ENCODE data around the gene RXRG. TPM values are rescaled to one million over a fixed set of nuclear protein-coding genes. Genes with fewer than 3 reads are reported as not detected.

The RXRG gene
- total and polyA plus RNA-seq, 2 donors (not counting 1 experiment from before 2014, with no cell fraction given) = under 0.01 to 0.31 TPM

- Histone ChIP-seq H3K4me2 (ENCODE audit: extremely low read depth, insufficient read depth, low read length) (peak within 1 kb of the TSS; percentile 33), H3K36me3 (ENCODE audit: control insufficient read depth, insufficient read depth, low read length) (no peaks in the 10 kb centered on the region), H3K79me2 (ENCODE audit: control insufficient read depth, insufficient read depth, low read length) (no peaks in the 10 kb centered on the region), H3K27ac (ENCODE audit: insufficient read depth, low read length) (no peak within 1 kb of the TSS), H4K20me1 (ENCODE audit: control insufficient read depth, extremely low read depth, insufficient read depth, low read length) (no peaks in the 10 kb centered on the region), H3K9ac (ENCODE audit: insufficient read depth, low read length) (no peak within 1 kb of the TSS), H3K27me3 (ENCODE audit: control insufficient read depth, insufficient read depth, low read length) (peaks cover 46% of the 10 kb centered on the region), H3K4me1 (ENCODE audit: control insufficient read depth, extremely low read depth, insufficient read depth, low read length) (no peaks in the 10 kb centered on the region), H3K9me3 (ENCODE audit: control insufficient read depth, insufficient read depth, low read depth, low read length) (no peaks in the 10 kb centered on the region), H2AFZ (ENCODE audit: low read length) (no peak within 1 kb of the TSS), H3K4me3 (replicated peaks in 1 of 4; ENCODE audit: control extremely low read depth in 1 of 4, insufficient read depth in 1 of 4, low read depth in 3 of 4, low read length in 4 of 4) (peak within 1 kb of the TSS in 1 of 4 experiments; percentile 25)
- DNase-seq (ENCODE audit: low read depth in 2 of 2) = no peak
- TF ChIP-seq EZH2 (IDR thresholded peaks at IDR 0.05; ENCODE audit: low read length, missing control alignments) (peak; percentile 48), CTCF (conservative IDR thresholded peaks at IDR 0.05 in 1 of 2, IDR thresholded peaks at IDR 0.05 in 1 of 2; ENCODE audit: low read depth in 1 of 2, low read length in 2 of 2) (no peak)
Observed at GRCh38 chr1:165355977-165356811, 88.7 kb downstream of the RXRG start, which contains the start of gene LMX1A. Gene LMX1A, minus strand, starts transcription at chr1:165356715. Its CDS starts 1,156 bp downstream, at chr1:165355559.

- H3K79me2 ChIP-seq (ENCODE audit: control insufficient read depth, insufficient read depth, low read length) = no peaks in the 10 kb centered on the region
- no peaks in the 10 kb centered on the region for H3K4me1 ChIP-seq (ENCODE audit: control insufficient read depth, extremely low read depth, insufficient read depth, low read length)
- DNase-seq (ENCODE audit: low read depth in 2 of 2) = no peak
- H2AFZ ChIP-seq (ENCODE audit: low read length) = no peak overlapping the region
- no peaks in the 10 kb centered on the region for H3K9me3 ChIP-seq (ENCODE audit: control insufficient read depth, insufficient read depth, low read depth, low read length)
- no peak overlapping the region for H3K4me3 ChIP-seq (replicated peaks in 1 of 4; ENCODE audit: control extremely low read depth in 1 of 4, insufficient read depth in 1 of 4, low read depth in 3 of 4, low read length in 4 of 4)
- H3K36me3 ChIP-seq (ENCODE audit: control insufficient read depth, insufficient read depth, low read length) = no peaks in the 10 kb centered on the region
- no peak for TF ChIP-seq CTCF (conservative IDR thresholded peaks at IDR 0.05 in 1 of 2, IDR thresholded peaks at IDR 0.05 in 1 of 2; ENCODE audit: low read depth in 1 of 2, low read length in 2 of 2)
- no peak for TF ChIP-seq EZH2 (IDR thresholded peaks at IDR 0.05; ENCODE audit: low read length, missing control alignments)
- no peak overlapping the region for H3K27ac ChIP-seq (ENCODE audit: insufficient read depth, low read length)
- peaks cover 46% of the 10 kb centered on the region for H3K27me3 ChIP-seq (ENCODE audit: control insufficient read depth, insufficient read depth, low read length)
- H4K20me1 ChIP-seq (ENCODE audit: control insufficient read depth, extremely low read depth, insufficient read depth, low read length) = no peaks in the 10 kb centered on the region
- no peak overlapping the region for H3K4me2 ChIP-seq (ENCODE audit: extremely low read depth, insufficient read depth, low read length)
- no peak overlapping the region for H3K9ac ChIP-seq (ENCODE audit: insufficient read depth, low read length)
Observed at GRCh38 chr1:165355139-165355976, 89.6 kb downstream of the RXRG start.

- Histone ChIP-seq H3K4me1 (ENCODE audit: control insufficient read depth, extremely low read depth, insufficient read depth, low read length) (no peaks in the 10 kb centered on the region), H3K9me3 (ENCODE audit: control insufficient read depth, insufficient read depth, low read depth, low read length) (no peaks in the 10 kb centered on the region), H4K20me1 (ENCODE audit: control insufficient read depth, extremely low read depth, insufficient read depth, low read length) (no peaks in the 10 kb centered on the region), H3K79me2 (ENCODE audit: control insufficient read depth, insufficient read depth, low read length) (no peaks in the 10 kb centered on the region), H3K4me2 (ENCODE audit: extremely low read depth, insufficient read depth, low read length) (no peak overlapping the region), H3K9ac (ENCODE audit: insufficient read depth, low read length) (no peak overlapping the region), H3K27ac (ENCODE audit: insufficient read depth, low read length) (no peak overlapping the region), H2AFZ (ENCODE audit: low read length) (no peak overlapping the region), H3K27me3 (ENCODE audit: control insufficient read depth, insufficient read depth, low read length) (peaks cover 46% of the 10 kb centered on the region), H3K4me3 (replicated peaks in 1 of 4; ENCODE audit: control extremely low read depth in 1 of 4, insufficient read depth in 1 of 4, low read depth in 3 of 4, low read length in 4 of 4) (no peak overlapping the region), H3K36me3 (ENCODE audit: control insufficient read depth, insufficient read depth, low read length) (no peaks in the 10 kb centered on the region)
- no peak for DNase-seq (ENCODE audit: low read depth in 2 of 2)
- TF ChIP-seq CTCF (conservative IDR thresholded peaks at IDR 0.05 in 1 of 2, IDR thresholded peaks at IDR 0.05 in 1 of 2; ENCODE audit: low read depth in 1 of 2, low read length in 2 of 2) (no peak), EZH2 (IDR thresholded peaks at IDR 0.05; ENCODE audit: low read length, missing control alignments) (peak; percentile 12)
Observed at GRCh38 chr1:165354739-165355138, 90.2 kb downstream of the RXRG start.

All from fibroblast of lung (primary cell).